Measurements from ENCODE around the gene AGPAT1. TPM values are rescaled to one million over a fixed set of nuclear protein-coding genes. Genes with fewer than 3 reads are reported as not detected.
A peak's percentile ranks its signal among the peaks of the same experiment; 100 is the strongest.

AGPAT1 gene
- total RNA-seq, 1 donor = 19.2 TPM

- Histone ChIP-seq H3K4me2 (ENCODE audit: insufficient read depth, low read length) (peak overlapping the region; percentile 91), H3K4me1 (ENCODE audit: insufficient read depth, low read length) (peaks cover 24% of the 10 kb centered on the region), H3K27ac (ENCODE audit: low read depth, low read length) (no peak overlapping the region), H3K4me3 (ENCODE audit: insufficient read depth, low read length) (peak overlapping the region; percentile 97), H3K9me3 (ENCODE audit: low read depth, low read length) (no peaks in the 10 kb centered on the region), H4K20me1 (ENCODE audit: insufficient read depth, low read length) (peaks cover 6% of the 10 kb centered on the region), H2AFZ (ENCODE audit: low read length) (no peak overlapping the region), H3K27me3 (ENCODE audit: insufficient read depth, low read length) (peaks cover 31% of the 10 kb centered on the region), H3K36me3 (ENCODE audit: insufficient read depth, low read length) (peaks cover 2% of the 10 kb centered on the region), H3K79me2 (ENCODE audit: insufficient read depth, low read length) (peaks cover 18% of the 10 kb centered on the region)
- peak; percentile 71 for DNase-seq (ENCODE audit: insufficient read length, low spot score, missing footprints)
- TF ChIP-seq, protein P1, sequence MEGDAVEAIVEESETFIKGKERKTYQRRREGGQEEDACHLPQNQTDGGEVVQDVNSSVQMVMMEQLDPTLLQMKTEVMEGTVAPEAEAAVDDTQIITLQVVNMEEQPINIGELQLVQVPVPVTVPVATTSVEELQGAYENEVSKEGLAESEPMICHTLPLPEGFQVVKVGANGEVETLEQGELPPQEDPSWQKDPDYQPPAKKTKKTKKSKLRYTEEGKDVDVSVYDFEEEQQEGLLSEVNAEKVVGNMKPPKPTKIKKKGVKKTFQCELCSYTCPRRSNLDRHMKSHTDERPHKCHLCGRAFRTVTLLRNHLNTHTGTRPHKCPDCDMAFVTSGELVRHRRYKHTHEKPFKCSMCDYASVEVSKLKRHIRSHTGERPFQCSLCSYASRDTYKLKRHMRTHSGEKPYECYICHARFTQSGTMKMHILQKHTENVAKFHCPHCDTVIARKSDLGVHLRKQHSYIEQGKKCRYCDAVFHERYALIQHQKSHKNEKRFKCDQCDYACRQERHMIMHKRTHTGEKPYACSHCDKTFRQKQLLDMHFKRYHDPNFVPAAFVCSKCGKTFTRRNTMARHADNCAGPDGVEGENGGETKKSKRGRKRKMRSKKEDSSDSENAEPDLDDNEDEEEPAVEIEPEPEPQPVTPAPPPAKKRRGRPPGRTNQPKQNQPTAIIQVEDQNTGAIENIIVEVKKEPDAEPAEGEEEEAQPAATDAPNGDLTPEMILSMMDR (IDR thresholded peaks at IDR 0.05; ENCODE audit: extremely low read depth, low read depth, low read length) = no peak
These were observed 24.6 kb downstream of the AGPAT1 start for GRCh38 chr6:32151181-32151862.

GRCh38 chr6:32149932-32150870 is 25.7 kb downstream of the AGPAT1 start:
- Histone ChIP-seq H4K20me1 (ENCODE audit: insufficient read depth, low read length) (peaks cover 3% of the 10 kb centered on the region), H3K4me2 (ENCODE audit: insufficient read depth, low read length) (no peak overlapping the region), H3K36me3 (ENCODE audit: insufficient read depth, low read length) (no peaks in the 10 kb centered on the region), H3K27ac (ENCODE audit: low read depth, low read length) (no peak overlapping the region), H3K79me2 (ENCODE audit: insufficient read depth, low read length) (peaks cover 12% of the 10 kb centered on the region), H3K27me3 (ENCODE audit: insufficient read depth, low read length) (peaks cover 39% of the 10 kb centered on the region), H3K9me3 (ENCODE audit: low read depth, low read length) (no peaks in the 10 kb centered on the region), H3K4me3 (ENCODE audit: insufficient read depth, low read length) (no peak overlapping the region), H2AFZ (ENCODE audit: low read length) (no peak overlapping the region), H3K4me1 (ENCODE audit: insufficient read depth, low read length) (peaks cover 22% of the 10 kb centered on the region)
- DNase-seq (ENCODE audit: insufficient read length, low spot score, missing footprints) = no peak
- TF ChIP-seq, protein P1 (IDR thresholded peaks at IDR 0.05; ENCODE audit: extremely low read depth, low read depth, low read length) = no peak

GRCh38 chr6:32149092-32149755 is 26.7 kb downstream of the AGPAT1 start:
- Histone ChIP-seq H3K79me2 (ENCODE audit: insufficient read depth, low read length) (peaks cover 2% of the 10 kb centered on the region), H3K4me3 (ENCODE audit: insufficient read depth, low read length) (peak overlapping the region; percentile 52), H3K27ac (ENCODE audit: low read depth, low read length) (no peak overlapping the region), H3K36me3 (ENCODE audit: insufficient read depth, low read length) (no peaks in the 10 kb centered on the region), H2AFZ (ENCODE audit: low read length) (no peak overlapping the region), H3K4me1 (ENCODE audit: insufficient read depth, low read length) (peaks cover 15% of the 10 kb centered on the region), H3K27me3 (ENCODE audit: insufficient read depth, low read length) (peaks cover 39% of the 10 kb centered on the region), H4K20me1 (ENCODE audit: insufficient read depth, low read length) (no peaks in the 10 kb centered on the region), H3K4me2 (ENCODE audit: insufficient read depth, low read length) (peak overlapping the region; percentile 43), H3K9me3 (ENCODE audit: low read depth, low read length) (no peaks in the 10 kb centered on the region)
- TF ChIP-seq, protein P1 (IDR thresholded peaks at IDR 0.05; ENCODE audit: extremely low read depth, low read depth, low read length) = no peak
- DNase-seq (ENCODE audit: insufficient read length, low spot score, missing footprints) = no peak

Data from osteoblast (primary cell).